Neural progenitor cell (in vitro differentiated cells): ENCODE results near the gene UPP2. TPM values are rescaled to one million over a fixed set of nuclear protein-coding genes. Genes with fewer than 3 reads are reported as not detected.

Experiments used
- DNase-seq: peaks from one replicate; pipeline ENCODE4 v3.0.0-alpha.2; 2016; ENCODE audit warnings: low spot score
- H2AFZ ChIP-seq: fragments of 200-600 bp; sonication (generic); replicated peaks from 2 replicates; pipeline ENCODE4 v1.6.1; 2016; ENCODE audit warnings: antibody characterized with exemption
- H3F3A ChIP-seq: fragments of 200-600 bp; sonication (generic); 2 replicates; pipeline ENCODE4 v1.6.1; 2016; ENCODE audit warnings: antibody characterized with exemption, low read depth
- H3K27ac ChIP-seq: fragments of 200-600 bp; sonication (generic); 2 replicates; pipeline ENCODE4 v1.5.1; 2016; ENCODE audit warnings: mild to moderate bottlenecking
- H3K27me3 ChIP-seq: fragments of 200-600 bp; sonication (generic); 2 replicates; pipeline ENCODE4 v1.6.1; 2016; ENCODE audit warnings: mild to moderate bottlenecking, moderate library complexity
- H3K36me3 ChIP-seq: fragments of 200-600 bp; sonication (generic); 2 replicates; pipeline ENCODE4 v1.5.1; 2016
- H3K4me1 ChIP-seq: fragments of 200-600 bp; sonication (generic); 2 replicates; pipeline ENCODE4 v1.6.1; 2016; ENCODE audit warnings: mixed run types
- H3K4me2 ChIP-seq: fragments of 200-600 bp; sonication (generic); 2 replicates; pipeline ENCODE4 v1.6.1; 2016
- H3K4me3 ChIP-seq: fragments of 200-600 bp; sonication (generic); 2 replicates; pipeline ENCODE4 v1.5.1; 2016
- H3K79me2 ChIP-seq: fragments of 200-600 bp; sonication (generic); 2 replicates; pipeline ENCODE4 v1.6.1; 2016; ENCODE audit warnings: low read depth
- H3K9ac ChIP-seq: fragments of 200-600 bp; sonication (generic); 2 replicates; pipeline ENCODE4 v1.6.1; 2016
- H3K9me3 ChIP-seq: fragments of 200-600 bp; sonication (generic); 2 replicates; pipeline ENCODE4 v1.5.1; 2016; ENCODE audit warnings: low read depth
- H4K20me1 ChIP-seq: fragments of 200-600 bp; sonication (generic); 2 replicates; pipeline ENCODE4 v1.6.1; 2016; ENCODE audit warnings: low read depth
- H3K27ac Mint-ChIP-seq: 3 replicates; pipeline ENCODE4 v1.8.0; 2021; ENCODE audit warnings: mixed read lengths
- H3K27me3 Mint-ChIP-seq: 2 replicates; pipeline ENCODE4 v1.8.0; 2022; ENCODE audit warnings: low read depth, mild to moderate bottlenecking, inconsistent platforms, moderate library complexity, mixed read lengths; ENCODE audit not compliant: insufficient read depth
- H3K36me3 Mint-ChIP-seq: 3 replicates; pipeline ENCODE4 v1.8.0; 2021; ENCODE audit warnings: mixed read lengths
- H3K4me1 Mint-ChIP-seq: 3 replicates; pipeline ENCODE4 v1.8.0; 2021; ENCODE audit warnings: mixed read lengths
- H3K4me3 Mint-ChIP-seq: 3 replicates; pipeline ENCODE4 v1.8.0; 2021; ENCODE audit warnings: mild to moderate bottlenecking, moderate library complexity, mixed read lengths
- H3K9me3 Mint-ChIP-seq: 3 replicates; pipeline ENCODE4 v1.8.0; 2020; ENCODE audit warnings: mixed read lengths
- EZH2 ChIP-seq: fragments of 200-600 bp; sonication (generic); IDR thresholded peaks from 2 replicates; pipeline ENCODE4 v1.6.1; 2017; ENCODE audit warnings: antibody characterized with exemption, mild to moderate bottlenecking, moderate library complexity
- EZH2phosphoT487 ChIP-seq: fragments of 200-600 bp; sonication (generic); IDR thresholded peaks from 2 replicates; pipeline ENCODE4 v1.6.1; 2017; ENCODE audit warnings: antibody characterized with exemption
- total RNA-seq: library from RNA; depleted of rRNA; stranded (reverse); fragments of >200 nt; gene quantifications from 2 replicates; pipeline ENCODE4 v1.2.3, GENCODE V29; 2015; ENCODE audit warnings: low replicate concordance
- TF ChIP-seq, protein P1 (sequence below): fragments of 200-600 bp; sonication (generic); IDR thresholded peaks from 2 replicates; pipeline ENCODE4 v1.5.1; 2017; ENCODE audit warnings: antibody characterized with exemption, mild to moderate bottlenecking

The UPP2 gene
- total RNA-seq, 1 donor from 2014 or later: not detected

DNA sequence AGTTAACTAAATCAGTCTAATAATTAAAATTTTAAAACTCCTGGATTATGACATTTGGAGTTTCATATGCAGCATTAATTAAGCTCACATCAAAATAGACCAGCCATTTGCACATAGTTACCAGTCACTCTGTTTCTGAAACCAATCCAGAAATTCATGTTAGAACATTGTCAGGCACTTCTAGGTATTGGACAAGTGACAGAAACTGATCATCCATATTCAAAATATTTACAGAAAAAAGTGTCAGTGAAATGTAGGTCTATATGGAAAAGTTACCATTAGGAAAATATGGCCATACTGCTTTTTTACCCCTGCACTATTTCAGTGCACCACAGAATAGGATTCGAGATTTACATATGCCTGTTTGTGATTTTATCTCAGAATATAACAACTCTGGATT, 33.4 kb downstream of the UPP2 start:
- H3K4me2 ChIP-seq: no peak overlapping the region
- H2AFZ ChIP-seq: no peak overlapping the region
- H3K4me3 ChIP-seq: no peak overlapping the region
- TF ChIP-seq EZH2phosphoT487 (no peak), EZH2 (no peak)
- TF ChIP-seq, protein P1, sequence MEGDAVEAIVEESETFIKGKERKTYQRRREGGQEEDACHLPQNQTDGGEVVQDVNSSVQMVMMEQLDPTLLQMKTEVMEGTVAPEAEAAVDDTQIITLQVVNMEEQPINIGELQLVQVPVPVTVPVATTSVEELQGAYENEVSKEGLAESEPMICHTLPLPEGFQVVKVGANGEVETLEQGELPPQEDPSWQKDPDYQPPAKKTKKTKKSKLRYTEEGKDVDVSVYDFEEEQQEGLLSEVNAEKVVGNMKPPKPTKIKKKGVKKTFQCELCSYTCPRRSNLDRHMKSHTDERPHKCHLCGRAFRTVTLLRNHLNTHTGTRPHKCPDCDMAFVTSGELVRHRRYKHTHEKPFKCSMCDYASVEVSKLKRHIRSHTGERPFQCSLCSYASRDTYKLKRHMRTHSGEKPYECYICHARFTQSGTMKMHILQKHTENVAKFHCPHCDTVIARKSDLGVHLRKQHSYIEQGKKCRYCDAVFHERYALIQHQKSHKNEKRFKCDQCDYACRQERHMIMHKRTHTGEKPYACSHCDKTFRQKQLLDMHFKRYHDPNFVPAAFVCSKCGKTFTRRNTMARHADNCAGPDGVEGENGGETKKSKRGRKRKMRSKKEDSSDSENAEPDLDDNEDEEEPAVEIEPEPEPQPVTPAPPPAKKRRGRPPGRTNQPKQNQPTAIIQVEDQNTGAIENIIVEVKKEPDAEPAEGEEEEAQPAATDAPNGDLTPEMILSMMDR: no peak
- no peak overlapping the region for H3K9ac ChIP-seq
- no peak overlapping the region for H3K27ac ChIP-seq
- no peaks in the 10 kb centered on the region for H3K9me3 Mint-ChIP-seq
- H3K4me3 Mint-ChIP-seq: no peak overlapping the region
- no peaks in the 10 kb centered on the region for H3K79me2 ChIP-seq
- H3K9me3 ChIP-seq: no peaks in the 10 kb centered on the region
- H4K20me1 ChIP-seq: no peaks in the 10 kb centered on the region
- DNase-seq: no peak
- peaks cover 2% of the 10 kb centered on the region for H3K36me3 Mint-ChIP-seq
- H3K27me3 Mint-ChIP-seq: peaks cover 3% of the 10 kb centered on the region
- no peaks in the 10 kb centered on the region for H3K27me3 ChIP-seq
- no peak overlapping the region for H3K27ac Mint-ChIP-seq
- no peaks in the 10 kb centered on the region for H3K4me1 Mint-ChIP-seq
- H3F3A ChIP-seq: no peaks in the 10 kb centered on the region
- no peaks in the 10 kb centered on the region for H3K36me3 ChIP-seq
- H3K4me1 ChIP-seq: peaks cover 10% of the 10 kb centered on the region

DNA sequence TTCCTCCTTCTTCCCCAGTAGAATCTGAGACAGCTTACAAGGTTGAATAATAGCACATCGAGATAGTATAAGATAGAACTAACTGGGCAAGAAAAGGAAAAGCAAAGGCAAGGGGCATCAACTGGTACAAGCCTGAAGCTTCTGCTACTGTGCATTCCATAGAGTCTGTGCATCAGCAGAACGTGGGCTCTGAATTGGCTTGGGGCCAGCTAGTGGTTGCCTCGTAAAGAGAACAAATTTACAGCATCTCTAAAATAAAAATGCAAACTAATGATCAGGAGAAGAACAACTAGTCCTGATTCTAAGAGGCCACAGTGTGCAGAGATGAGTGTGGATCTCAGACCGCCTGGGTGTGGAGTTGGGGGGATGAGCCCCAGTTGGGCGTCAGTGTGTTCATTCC, 36.6 kb downstream of the UPP2 start:
- no peak overlapping the region for H3K9ac ChIP-seq
- Mint-ChIP-seq H3K36me3 (peaks cover 2% of the 10 kb centered on the region), H3K9me3 (no peaks in the 10 kb centered on the region), H3K4me1 (no peaks in the 10 kb centered on the region), H3K27ac (no peak overlapping the region), H3K4me3 (no peak overlapping the region), H3K27me3 (peaks cover 1% of the 10 kb centered on the region)
- H3K27me3 ChIP-seq: no peaks in the 10 kb centered on the region
- no peak overlapping the region for H3K4me2 ChIP-seq
- peaks cover 10% of the 10 kb centered on the region for H3K4me1 ChIP-seq
- H3K27ac ChIP-seq: no peak overlapping the region
- no peaks in the 10 kb centered on the region for H3K36me3 ChIP-seq
- TF ChIP-seq EZH2phosphoT487 (no peak), EZH2 (no peak)
- TF ChIP-seq, protein P1: no peak
- H3K79me2 ChIP-seq: no peaks in the 10 kb centered on the region
- no peak for DNase-seq
- H2AFZ ChIP-seq: no peak overlapping the region
- no peak overlapping the region for H3K4me3 ChIP-seq
- no peaks in the 10 kb centered on the region for H3K9me3 ChIP-seq
- no peaks in the 10 kb centered on the region for H4K20me1 ChIP-seq
- H3F3A ChIP-seq: no peaks in the 10 kb centered on the region

DNA sequence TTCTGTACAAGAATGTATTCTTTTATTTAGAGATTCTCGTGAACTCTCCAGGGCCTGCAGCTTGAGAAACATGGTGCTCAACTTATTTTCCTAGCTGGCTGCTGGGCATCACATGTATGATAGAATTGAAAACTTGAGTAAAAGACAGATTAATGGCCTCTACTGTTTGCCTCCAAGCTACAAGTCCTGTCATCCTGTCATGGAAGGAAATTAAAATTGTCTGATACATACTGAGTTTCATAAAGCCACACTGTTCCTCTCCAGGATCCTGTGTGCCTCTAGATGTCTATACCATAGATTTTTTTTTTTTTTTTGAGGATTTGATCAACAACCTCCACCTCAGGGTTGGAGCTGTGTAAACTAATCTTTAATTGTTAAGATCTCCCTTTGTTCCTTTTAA, 38.5 kb downstream of the UPP2 start:
- no peak overlapping the region for H3K27ac Mint-ChIP-seq
- H3K4me3 Mint-ChIP-seq: no peak overlapping the region
- Histone ChIP-seq H3K4me2 (no peak overlapping the region), H2AFZ (no peak overlapping the region), H3K79me2 (no peaks in the 10 kb centered on the region), H3K9ac (no peak overlapping the region), H3K4me3 (no peak overlapping the region), H3K9me3 (no peaks in the 10 kb centered on the region), H3K36me3 (no peaks in the 10 kb centered on the region), H3K4me1 (peaks cover 10% of the 10 kb centered on the region), H3K27ac (no peak overlapping the region), H3K27me3 (no peaks in the 10 kb centered on the region), H4K20me1 (no peaks in the 10 kb centered on the region), H3F3A (no peaks in the 10 kb centered on the region)
- TF ChIP-seq, protein P1: no peak
- TF ChIP-seq EZH2phosphoT487 (no peak), EZH2 (no peak)
- DNase-seq: no peak
- H3K4me1 Mint-ChIP-seq: no peaks in the 10 kb centered on the region
- H3K9me3 Mint-ChIP-seq: peaks cover under 1% of the 10 kb centered on the region
- H3K27me3 Mint-ChIP-seq: no peaks in the 10 kb centered on the region
- no peaks in the 10 kb centered on the region for H3K36me3 Mint-ChIP-seq

DNA sequence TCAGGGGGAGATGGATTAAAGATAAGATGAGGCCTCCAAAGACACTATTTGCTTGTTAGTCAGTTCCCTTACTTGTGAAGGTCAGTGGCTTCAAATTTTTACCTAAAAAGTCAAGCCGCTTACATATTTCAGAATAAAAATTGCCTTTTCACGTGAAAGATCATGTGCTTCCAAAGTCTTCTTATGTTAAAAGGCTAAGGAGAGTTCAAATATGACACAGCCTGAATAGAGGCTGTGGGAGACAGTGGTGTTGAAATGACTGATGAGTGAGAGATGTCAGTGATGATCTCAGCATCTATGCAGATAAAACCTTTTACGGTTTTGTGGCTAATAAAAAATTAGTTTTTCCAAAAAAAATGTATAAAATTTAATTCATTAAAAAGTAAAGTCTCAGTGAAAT, 40.5 kb downstream of the UPP2 start:
- Histone ChIP-seq H3K9me3 (no peaks in the 10 kb centered on the region), H4K20me1 (no peaks in the 10 kb centered on the region), H3K27ac (no peak overlapping the region), H3F3A (no peaks in the 10 kb centered on the region), H3K4me2 (no peak overlapping the region), H3K9ac (no peak overlapping the region), H3K36me3 (no peaks in the 10 kb centered on the region), H3K79me2 (no peaks in the 10 kb centered on the region), H3K4me3 (no peak overlapping the region), H2AFZ (no peak overlapping the region), H3K27me3 (no peaks in the 10 kb centered on the region), H3K4me1 (peaks cover 10% of the 10 kb centered on the region)
- TF ChIP-seq, protein P1: no peak
- no peaks in the 10 kb centered on the region for H3K27me3 Mint-ChIP-seq
- no peak for DNase-seq
- peaks cover 2% of the 10 kb centered on the region for H3K9me3 Mint-ChIP-seq
- no peak overlapping the region for H3K4me3 Mint-ChIP-seq
- H3K4me1 Mint-ChIP-seq: no peaks in the 10 kb centered on the region
- no peak overlapping the region for H3K27ac Mint-ChIP-seq
- H3K36me3 Mint-ChIP-seq: no peaks in the 10 kb centered on the region
